GM18526 (cell line): ENCODE data around the gene CENPP.

Experiments
- POLR2A ChIP-seq: IDR thresholded peaks from 3 replicates; pipeline ENCODE4 v1.6.1; 2011; ENCODE audit not compliant: insufficient read length; ENCODE audit errors: extremely low read depth

The CENPP gene

DNA sequence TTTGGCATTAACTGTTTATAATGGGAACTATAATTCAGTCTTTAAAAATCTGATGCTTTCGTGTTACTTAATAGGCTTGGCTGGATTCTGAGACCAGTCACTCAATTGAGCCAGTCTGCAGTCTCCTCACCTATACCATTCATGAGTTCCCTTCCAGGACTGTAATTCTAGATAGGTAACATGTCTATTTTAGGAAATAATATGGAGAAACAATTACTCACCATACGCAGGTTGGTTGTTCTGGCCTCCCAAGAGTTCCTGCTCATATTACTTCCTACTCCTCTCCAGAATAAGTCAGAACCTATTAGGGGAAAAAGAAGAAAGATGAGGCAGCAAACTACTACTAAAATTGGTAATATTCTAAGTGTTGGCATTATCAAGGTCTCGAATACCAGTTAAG, 27.7 kb upstream of the CENPP start:
- no peak for TF ChIP-seq POLR2A

DNA sequence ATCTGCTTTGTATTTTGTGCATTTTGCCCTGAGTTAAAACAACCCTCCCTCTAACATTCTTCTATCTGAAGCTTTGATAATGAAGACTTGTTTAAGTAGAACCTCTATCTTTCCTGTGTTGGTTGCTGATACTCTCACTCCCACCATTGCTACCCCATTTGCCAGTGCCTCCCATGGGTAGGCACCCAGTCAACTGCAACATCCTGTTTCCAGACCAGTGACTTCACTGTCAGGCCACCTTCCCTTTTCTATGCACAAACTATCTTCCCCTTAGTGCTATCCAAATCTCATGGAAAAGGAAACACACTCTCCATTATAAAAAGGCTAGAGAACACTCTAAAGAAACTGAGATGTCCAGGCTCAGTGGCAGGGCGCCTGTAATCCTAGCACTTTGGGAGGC, 26.6 kb upstream of the CENPP start:
- TF ChIP-seq POLR2A = no peak

DNA sequence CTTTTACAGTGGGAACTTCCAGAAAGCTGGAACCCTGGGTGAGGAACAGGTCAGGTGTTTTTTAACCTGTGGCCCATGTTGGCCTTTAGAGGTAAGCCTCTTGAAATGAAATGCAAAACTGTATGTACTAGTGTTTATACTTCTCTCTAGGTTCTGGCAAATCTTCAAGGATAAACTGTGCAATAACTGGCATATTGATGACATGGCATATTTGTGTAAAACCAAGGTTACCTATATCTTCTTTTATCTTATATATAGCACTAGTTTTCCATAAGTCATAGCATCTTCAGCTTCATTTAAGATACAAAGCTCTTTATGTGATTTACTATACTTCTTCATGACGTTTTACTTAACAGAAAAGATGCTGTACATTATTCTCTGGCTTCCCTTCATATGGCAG, 24.8 kb upstream of the CENPP start:
- no peak for TF ChIP-seq POLR2A

DNA sequence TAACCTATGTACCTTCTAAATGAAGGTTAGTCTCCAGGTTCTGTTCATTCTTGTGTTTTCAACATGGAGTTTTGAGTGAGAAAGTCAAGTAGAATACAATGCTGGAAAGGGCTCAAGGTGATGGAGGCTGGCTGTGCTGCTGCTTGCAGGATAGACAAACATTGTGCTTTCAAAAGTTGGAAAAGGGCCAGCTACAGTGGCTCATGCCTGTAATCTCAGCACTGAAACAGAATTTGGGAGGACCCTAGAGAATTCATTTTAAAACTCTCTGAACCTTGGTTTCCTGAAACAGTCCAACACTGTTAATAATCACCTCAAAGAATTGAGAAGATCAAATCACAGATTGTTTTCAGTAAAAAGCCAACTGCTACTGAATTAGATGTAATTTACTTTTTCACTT, 16.9 kb upstream of the CENPP start:
- TF ChIP-seq POLR2A = no peak

DNA sequence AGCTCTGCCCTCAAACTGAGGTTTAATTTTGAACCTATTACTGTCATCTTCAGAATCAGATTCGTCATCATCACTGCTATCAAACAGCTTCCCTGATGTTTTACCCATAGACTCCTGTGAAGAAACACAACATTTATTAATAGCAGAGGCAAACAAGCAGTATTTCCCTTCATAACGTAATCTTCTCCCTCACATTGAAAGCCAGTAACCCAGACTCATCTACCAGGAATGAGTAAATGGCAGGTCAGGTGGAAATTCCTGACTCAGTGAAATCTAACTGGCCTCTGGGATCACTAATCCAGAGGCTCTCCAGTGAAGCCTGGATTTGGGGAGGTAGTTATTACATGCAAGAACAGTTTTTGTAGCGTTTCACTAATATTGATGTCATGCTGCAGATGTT, 15.2 kb upstream of the CENPP start:
- TF ChIP-seq POLR2A = no peak

DNA sequence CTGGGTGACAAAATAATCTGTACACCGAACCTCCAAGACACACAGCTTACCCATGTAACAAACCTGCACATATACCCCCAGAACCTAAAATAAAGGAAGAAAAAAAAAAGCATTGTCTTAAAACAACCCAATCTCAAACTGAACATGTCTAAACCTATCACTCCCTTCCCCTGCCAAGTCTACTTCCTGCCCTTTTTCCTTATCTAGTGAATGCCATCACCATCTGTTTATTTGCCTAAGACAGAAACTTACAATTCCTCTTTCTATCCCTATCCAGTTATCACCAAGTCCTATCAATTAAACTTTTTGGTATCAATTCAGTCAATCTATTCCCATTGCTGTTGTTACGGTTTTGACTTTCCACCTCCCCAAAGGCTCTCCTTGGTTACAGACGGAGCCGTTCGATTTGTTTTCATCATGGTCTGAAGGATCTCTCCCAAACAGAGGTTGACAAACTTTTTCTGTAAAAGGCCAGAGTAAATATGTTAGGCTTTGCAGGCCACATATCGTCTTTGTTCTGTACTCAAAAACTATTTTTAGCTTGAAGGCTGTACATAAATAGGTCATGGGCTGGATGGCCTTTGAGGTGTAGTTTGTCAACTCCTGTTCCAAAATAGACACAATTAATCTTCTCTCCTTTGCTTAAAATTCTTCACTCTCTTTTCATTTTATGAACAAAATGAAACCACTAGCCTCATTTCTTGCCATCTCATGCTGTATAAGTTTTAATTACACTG, 12.7 kb upstream of the CENPP start:
- no peak for TF ChIP-seq POLR2A

DNA sequence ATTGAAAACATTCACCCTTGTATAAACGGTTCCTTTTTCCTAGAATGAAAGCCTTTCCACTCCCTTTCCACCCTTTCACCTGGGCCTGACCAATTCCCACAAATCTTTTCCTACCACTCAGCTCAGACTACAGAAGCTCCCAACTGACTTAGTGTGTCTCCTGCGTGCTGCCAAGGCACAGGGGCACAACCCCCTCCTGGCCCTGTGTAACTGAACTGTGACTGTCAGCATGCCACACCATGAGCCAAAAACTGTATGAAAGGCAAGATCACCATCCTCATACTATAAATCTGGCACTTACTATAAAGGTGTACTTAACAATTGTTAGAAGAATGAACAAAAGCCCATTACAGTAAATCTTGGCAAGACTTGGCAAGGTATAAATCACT, 12.1 kb upstream of the CENPP start:
- no peak for TF ChIP-seq POLR2A

DNA sequence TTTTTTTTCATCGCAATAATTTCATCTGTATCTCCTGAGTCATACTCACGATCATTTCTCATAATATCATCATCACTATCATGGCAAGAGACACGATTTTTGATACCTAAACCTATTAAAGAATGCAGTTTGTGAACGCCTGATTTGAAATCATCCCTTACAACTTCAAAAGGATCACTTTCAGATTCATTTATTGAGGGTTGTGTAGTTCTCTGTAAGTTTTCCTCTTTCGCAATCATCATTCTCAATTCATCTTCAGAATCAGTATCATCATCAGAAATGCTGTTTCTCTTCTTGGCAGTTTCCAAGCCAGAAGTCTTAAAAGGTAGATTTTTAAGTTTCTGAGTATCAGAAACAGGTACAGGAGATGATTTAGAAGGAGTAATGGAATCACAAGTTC, 10.3 kb upstream of the CENPP start:
- TF ChIP-seq POLR2A = no peak

DNA sequence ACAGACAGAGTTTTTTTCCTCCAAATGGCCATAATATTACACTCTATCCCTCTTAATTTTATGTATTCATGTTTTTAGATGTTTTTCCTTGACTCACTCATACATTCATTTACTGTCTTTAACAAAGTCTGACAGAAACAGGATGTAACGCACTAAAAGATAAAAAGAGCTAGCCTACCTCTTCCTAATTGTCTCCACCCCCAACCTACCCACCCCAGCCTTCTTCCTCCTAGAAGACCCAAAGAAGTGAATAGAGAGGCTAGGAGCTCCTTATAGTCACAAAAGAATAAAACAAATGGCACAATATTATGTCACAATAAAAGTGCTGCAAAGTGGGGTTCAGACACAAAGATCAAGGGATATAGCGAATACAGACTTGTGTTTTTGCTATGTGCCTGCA, 1.3 kb upstream of the CENPP start:
- no peak for TF ChIP-seq POLR2A

DNA sequence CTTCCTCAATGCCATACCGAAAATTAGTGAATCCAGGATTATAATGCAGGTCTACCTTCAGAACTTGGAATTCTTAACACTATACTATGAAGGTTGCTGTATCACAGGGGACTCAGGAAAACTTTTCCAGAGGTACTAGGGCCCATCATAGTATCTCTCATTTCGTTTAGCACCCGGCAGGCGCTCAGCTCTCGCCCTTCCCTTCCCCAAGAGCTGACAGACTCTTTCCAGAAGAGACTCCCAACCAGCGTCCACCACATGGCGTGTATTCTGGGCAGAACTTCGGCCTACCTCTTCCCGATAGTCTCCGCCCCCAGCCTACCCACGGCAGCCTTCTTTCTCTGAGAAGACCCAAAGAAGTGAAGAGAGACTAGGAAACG, 874 bp upstream of the CENPP start:
- TF ChIP-seq POLR2A = no peak

DNA sequence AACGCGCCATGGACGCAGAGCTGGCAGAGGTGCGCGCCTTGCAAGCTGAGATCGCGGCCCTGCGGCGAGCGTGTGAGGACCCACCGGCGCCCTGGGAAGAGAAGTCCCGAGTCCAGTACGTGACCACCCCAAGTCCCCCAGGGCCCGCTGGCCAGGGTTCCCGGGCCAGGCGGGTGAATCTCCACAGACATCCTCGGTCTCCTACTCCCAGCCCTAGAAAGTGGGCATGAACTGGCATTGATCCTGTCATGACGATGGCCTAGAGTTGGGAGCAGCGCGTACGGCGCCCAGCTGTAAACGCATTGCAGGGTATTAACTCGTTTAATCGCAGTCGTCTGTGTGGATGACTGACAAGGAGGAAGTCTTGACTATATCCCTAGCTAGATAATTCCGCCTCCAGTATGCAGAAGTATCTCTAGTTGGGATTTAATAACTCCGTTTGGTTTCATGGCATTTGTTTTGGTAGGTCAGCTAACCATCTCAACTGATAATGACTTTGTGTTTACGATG, 293 bp downstream of the CENPP start:
- TF ChIP-seq POLR2A = no peak

DNA sequence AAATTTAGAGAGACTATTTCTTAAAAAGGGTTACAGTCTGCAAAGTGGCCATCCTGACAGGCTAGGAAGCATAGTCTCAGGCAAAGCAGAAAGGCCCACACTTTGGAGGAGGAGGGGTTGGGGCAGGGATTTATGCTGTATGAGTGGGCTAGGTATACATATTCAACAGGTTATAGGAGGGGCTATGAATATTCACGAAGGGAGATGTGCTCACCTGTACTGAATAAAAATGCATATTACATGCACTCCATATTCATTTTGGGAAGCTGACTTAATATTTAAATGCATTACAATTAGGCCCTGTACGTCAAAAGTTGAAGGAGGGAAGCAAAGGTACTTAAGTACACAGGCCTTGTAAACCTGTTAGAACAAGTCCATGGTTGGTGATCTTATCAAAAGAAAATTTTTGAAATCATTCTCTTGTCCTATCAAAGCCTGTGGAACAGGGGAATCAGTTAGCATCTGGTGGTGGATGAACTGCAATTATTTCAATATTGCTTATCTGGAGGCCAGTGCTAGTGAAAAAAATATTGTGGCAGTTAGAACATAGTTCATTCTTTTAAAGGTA, 1.6 kb downstream of the CENPP start:
- TF ChIP-seq POLR2A = no peak

DNA sequence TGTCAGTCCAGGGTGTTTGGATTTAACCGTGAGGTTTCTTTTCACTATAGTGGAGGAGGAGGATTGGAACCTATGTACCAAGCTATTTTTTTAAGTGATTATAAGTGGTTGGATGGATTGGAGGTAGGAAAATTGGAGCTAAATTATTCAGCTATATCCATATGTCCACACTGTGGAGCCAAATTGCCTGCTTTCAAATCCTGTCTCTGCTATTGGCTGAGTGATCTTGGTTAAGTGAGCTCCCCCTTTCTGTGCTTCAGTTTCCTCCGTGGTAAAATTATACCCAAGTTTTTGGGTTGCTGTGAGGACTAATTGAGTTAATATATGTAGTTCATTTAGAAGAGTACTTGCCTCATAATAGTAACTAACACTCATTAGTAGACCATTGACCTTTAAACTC, 2.5 kb downstream of the CENPP start:
- no peak for TF ChIP-seq POLR2A

DNA sequence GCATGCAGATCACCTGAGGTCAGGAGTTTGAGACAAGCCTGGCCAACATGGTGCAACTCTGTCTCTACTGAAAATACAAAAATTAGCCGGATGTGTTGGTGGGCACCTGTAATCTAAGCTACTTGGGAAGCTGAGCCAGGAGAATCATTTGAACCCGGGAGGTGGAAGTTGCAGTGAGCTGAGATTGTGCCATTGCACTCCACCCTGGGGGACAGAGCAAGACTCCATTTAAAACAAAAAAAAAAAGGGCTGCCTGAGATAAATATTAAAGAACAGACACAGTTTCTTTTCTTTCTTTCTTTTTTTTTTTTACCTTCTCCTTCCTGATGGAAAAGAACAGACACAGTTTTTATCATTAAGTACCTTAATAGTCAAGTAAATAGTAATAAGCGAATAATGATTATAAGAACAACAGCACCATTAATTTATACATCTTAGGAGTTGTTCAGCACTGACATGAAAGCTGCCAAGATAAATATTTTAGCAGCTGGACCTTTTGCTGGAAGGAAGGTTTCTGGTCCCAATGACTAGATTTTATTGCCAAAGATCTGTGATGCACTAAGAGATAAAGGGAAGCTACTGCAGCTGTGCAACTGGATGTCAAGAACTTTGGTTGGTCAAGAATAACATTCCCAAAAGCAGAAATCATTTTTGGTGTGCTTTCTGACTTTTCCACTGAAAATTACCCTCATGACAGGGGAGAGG, 7.0 kb downstream of the CENPP start:
- no peak for TF ChIP-seq POLR2A

DNA sequence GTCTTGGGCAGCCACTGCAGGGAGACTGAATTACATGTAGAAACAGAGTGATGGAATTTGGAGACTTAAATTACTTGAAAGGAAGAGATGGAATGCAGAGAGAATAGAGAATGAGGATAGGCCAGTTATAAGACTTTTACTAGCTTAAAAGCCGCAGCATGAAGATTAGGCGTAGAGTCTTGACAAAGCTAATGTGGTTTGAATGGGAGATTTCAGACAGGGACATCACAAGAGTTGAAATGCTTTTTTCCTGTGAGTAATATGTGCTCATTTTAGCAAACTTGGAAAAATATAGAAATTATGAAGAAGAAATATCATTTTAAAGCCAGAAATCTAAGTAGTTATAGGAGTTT, 7.5 kb downstream of the CENPP start:
- TF ChIP-seq POLR2A = no peak

DNA sequence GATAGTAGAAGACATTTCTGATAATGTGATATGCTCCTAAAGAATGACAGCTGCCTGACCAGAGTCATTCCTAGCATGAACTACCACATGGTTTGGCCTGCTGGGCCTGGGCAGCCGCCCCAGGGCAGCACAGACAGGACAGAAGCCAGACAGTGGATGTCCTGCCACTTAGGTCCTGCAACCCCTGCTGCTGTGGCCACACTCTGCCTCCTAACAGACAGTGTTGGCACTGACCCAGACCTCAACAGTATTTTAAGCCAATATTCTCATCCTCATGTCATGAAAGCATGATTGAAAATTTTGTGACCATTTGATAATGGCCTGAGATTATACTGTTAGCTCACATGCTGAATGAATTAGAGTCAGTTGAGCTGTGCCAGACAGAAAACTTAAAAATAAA, 15.8 kb downstream of the CENPP start:
- TF ChIP-seq POLR2A = no peak
